Measurements from ENCODE around the gene DMXL2. TPM values are rescaled to one million over a fixed set of nuclear protein-coding genes. Genes with fewer than 3 reads are reported as not detected.
A peak's percentile ranks its signal among the peaks of the same experiment; 100 is the strongest.

The DMXL2 gene
- polyA plus RNA-seq, 1 experiment: 18.6 TPM

- Histone ChIP-seq H3K9me3 (ENCODE audit: control insufficient read depth, insufficient read depth, low read length) (no peaks in the 10 kb centered on the region; the same call in 1 of the 2 replicates), H3K27ac (ENCODE audit: low read depth, low read length) (no peak overlapping the region), H3K4me3 (ENCODE audit: low read depth, low read length) (no peak overlapping the region), H3K27me3 (ENCODE audit: control insufficient read depth, insufficient read depth, low read length) (peaks cover 30% of the 10 kb centered on the region)
- TF ChIP-seq CTCF (IDR thresholded peaks at IDR 0.05; ENCODE audit: low read depth, low read length): peak; percentile 80
- POLR2A ChIA-PET: no interaction called here
- CTCF ChIA-PET: interaction anchor here (0.6 to 5.4 kb wide), 32 partner anchors 10 to 270 kb away, joined by 3 to 106 read pairs (median 6); no protein-coding TSS in a partner anchor
- DNase-seq (ENCODE audit: low read depth, low spot score): peak; percentile 8
These were observed 219.3 kb downstream of the DMXL2 start for GRCh38 chr15:51403072-51403878.

- TF ChIP-seq CTCF (IDR thresholded peaks at IDR 0.05; ENCODE audit: low read depth, low read length): peak; percentile 80
- POLR2A ChIA-PET: no interaction called here
- H3K27ac ChIP-seq (ENCODE audit: low read depth, low read length): no peak overlapping the region
- DNase-seq (ENCODE audit: low read depth, low spot score): no peak
- no peak overlapping the region for H3K4me3 ChIP-seq (ENCODE audit: low read depth, low read length)
- no peaks in the 10 kb centered on the region; the same call in 1 of the 2 replicates for H3K9me3 ChIP-seq (ENCODE audit: control insufficient read depth, insufficient read depth, low read length)
- peaks cover 38% of the 10 kb centered on the region for H3K27me3 ChIP-seq (ENCODE audit: control insufficient read depth, insufficient read depth, low read length)
- CTCF ChIA-PET: interaction anchor here (0.5 to 5.4 kb wide), 41 partner anchors 10 to 351 kb away, joined by 3 to 106 read pairs (median 4); no protein-coding TSS in a partner anchor
These were observed 220.6 kb downstream of the DMXL2 start for GRCh38 chr15:51401872-51402517.

- Histone ChIP-seq H3K9me3 (ENCODE audit: control insufficient read depth, insufficient read depth, low read length) (no peaks in the 10 kb centered on the region; the same call in 1 of the 2 replicates), H3K4me3 (ENCODE audit: low read depth, low read length) (no peak overlapping the region), H3K27me3 (ENCODE audit: control insufficient read depth, insufficient read depth, low read length) (peaks cover 40% of the 10 kb centered on the region), H3K27ac (ENCODE audit: low read depth, low read length) (no peak overlapping the region)
- no peak for DNase-seq (ENCODE audit: low read depth, low spot score)
- POLR2A ChIA-PET: no interaction called here
- no peak for TF ChIP-seq CTCF (IDR thresholded peaks at IDR 0.05; ENCODE audit: low read depth, low read length)
- CTCF ChIA-PET: interaction anchor here (0.7 to 5.4 kb wide), 32 partner anchors 9 to 284 kb away, joined by 3 to 106 read pairs (median 4); no protein-coding TSS in a partner anchor
These were observed 221.4 kb downstream of the DMXL2 start for GRCh38 chr15:51401051-51401780.

GRCh38 chr15:51398626-51399025, 223.9 kb downstream of the DMXL2 start:
- Histone ChIP-seq H3K4me3 (ENCODE audit: low read depth, low read length) (no peak overlapping the region), H3K27me3 (ENCODE audit: control insufficient read depth, insufficient read depth, low read length) (peaks cover 45% of the 10 kb centered on the region), H3K27ac (ENCODE audit: low read depth, low read length) (no peak overlapping the region), H3K9me3 (ENCODE audit: control insufficient read depth, insufficient read depth, low read length) (no peaks in the 10 kb centered on the region; the same call in 1 of the 2 replicates)
- DNase-seq (ENCODE audit: low read depth, low spot score): no peak
- POLR2A ChIA-PET: no interaction called here
- TF ChIP-seq CTCF (IDR thresholded peaks at IDR 0.05; ENCODE audit: low read depth, low read length): no peak
- CTCF ChIA-PET: interaction anchor here (1.1 to 2.3 kb wide), 3 partner anchors 14 to 235 kb away, joined by 3 to 12 read pairs (median 4); no protein-coding TSS in a partner anchor

Other genes with a start within 250 kb of the DMXL2 start
- not detected in 2 replicates for gene SCG3, start 58.7 kb upstream of the DMXL2 start, polyA plus RNA-seq (2011; rRNA removed)
- gene LYSMD2, start 114.9 kb upstream of the DMXL2 start, polyA plus RNA-seq (2011; rRNA removed): 6.5 and 10.2 TPM in 2 replicates
- gene TMOD2, start 128.8 kb upstream of the DMXL2 start, polyA plus RNA-seq (2011; rRNA removed): 3.1 and 3.2 TPM in 2 replicates
- 22.7 and 29.8 TPM in 2 replicates for gene TMOD3, start 206.9 kb upstream of the DMXL2 start, polyA plus RNA-seq (2011; rRNA removed)